SIG-M5 treated with dmso at 0.1 percent for 504 hours (cell line): ENCODE results near the gene GNPTG.

Experiments
- DNase-seq: peaks from one replicate; lab custom pipeline; 2025; ENCODE audit not compliant: unreplicated experiment; lab: John Stamatoyannopoulos, UW

The GNPTG gene

GRCh38 chr16:1346422-1347285 is 5.1 kb upstream of the GNPTG start:
- DNase-seq, result no peak

- no peak for DNase-seq
Measured at GRCh38 chr16:1347286-1347855, 4.4 kb upstream of the GNPTG start.

GRCh38 chr16:1347962-1348361 is 3.8 kb upstream of the GNPTG start:
- DNase-seq, result no peak

- no peak for DNase-seq
Measured at GRCh38 chr16:1348441-1348840, 3.3 kb upstream of the GNPTG start.

GRCh38 chr16:1348926-1349325 is 2.8 kb upstream of the GNPTG start:
- DNase-seq, result no peak

- no peak for DNase-seq
Measured at GRCh38 chr16:1349351-1349750, 2.4 kb upstream of the GNPTG start.

- DNase-seq, result no peak
Measured at GRCh38 chr16:1349951-1350350, 1.8 kb upstream of the GNPTG start.

GRCh38 chr16:1350691-1351090 is 1.0 kb upstream of the GNPTG start:
- DNase-seq, result no peak

GRCh38 chr16:1351215-1351581 is 533 bp upstream of the GNPTG start:
- no peak for DNase-seq

- DNase-seq, result no peak
Measured at GRCh38 chr16:1354815-1355540, 3.2 kb downstream of the GNPTG start.

GRCh38 chr16:1355591-1355990 is 3.9 kb downstream of the GNPTG start:
- DNase-seq, result no peak

- no peak for DNase-seq
Measured at GRCh38 chr16:1356061-1356900, 4.5 kb downstream of the GNPTG start.

GRCh38 chr16:1357906-1358566 is 6.3 kb downstream of the GNPTG start:
- no peak for DNase-seq

- DNase-seq, result no peak
Measured at GRCh38 chr16:1361685-1362360, 10.1 kb downstream of the GNPTG start.

- no peak for DNase-seq
Measured at GRCh38 chr16:1362807-1363206, 11.1 kb downstream of the GNPTG start.

GRCh38 chr16:1363501-1364041 is 11.8 kb downstream of the GNPTG start:
- peak; percentile 39 for DNase-seq

- DNase-seq, result no peak
Measured at GRCh38 chr16:1364510-1364909, 12.8 kb downstream of the GNPTG start.

- DNase-seq, result no peak
Measured at GRCh38 chr16:1366060-1366711, 14.5 kb downstream of the GNPTG start.

- DNase-seq, result no peak
Measured at GRCh38 chr16:1366712-1367299, 15.1 kb downstream of the GNPTG start.
